ENCODE measurements around the gene SPSB4.

Gene SPSB4

DNA sequence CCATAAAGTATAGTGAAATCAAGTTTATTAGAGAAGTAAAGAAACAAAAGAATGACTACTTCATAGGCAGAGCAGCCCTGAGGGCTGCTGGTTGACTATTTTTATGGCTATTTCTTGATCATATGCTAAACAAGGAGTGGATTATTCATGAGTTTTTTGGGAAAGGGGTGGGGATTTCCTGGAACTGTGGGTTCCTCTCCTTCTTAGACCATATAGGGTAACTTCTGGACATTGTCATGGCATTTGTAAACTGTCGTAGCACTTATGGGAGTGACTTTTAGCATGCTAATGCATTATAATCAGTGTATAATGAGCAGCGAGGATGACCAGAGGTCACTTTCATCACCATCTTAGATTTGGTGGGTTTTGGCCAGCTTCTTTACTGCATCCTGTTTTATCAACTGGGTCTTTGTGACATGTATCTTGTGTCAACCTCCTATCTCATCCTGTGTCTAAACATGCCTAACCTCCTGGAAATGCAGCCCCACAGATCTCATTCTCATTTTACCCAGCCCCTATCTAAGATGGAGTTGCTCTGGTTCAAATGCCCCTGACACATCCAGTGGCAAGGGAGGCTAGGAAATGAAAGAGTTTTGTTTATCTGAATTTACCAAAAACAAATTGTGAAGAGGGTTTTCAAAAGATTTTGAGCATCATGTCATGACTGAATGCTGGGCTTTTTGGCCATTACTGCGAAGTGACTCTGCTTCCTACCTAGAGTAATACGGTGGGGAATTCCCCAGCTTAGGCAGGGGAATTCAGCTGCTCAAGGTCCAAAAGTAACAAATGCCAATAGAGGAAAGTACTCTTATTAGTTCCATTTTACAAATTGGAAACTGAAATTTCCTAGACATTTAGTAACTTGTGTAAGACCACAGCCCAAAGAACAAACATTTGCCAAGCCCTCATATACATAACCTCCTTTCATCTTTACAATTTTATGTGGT, 6.2 kb upstream of the SPSB4 start:
- Mint-ChIP-seq H3K36me3 (no peaks in the 10 kb centered on the region), H3K9me3 (no peaks in the 10 kb centered on the region), H3K4me1 (peaks cover under 1 to 2% of the 10 kb centered on the region in 2 donors), H3K4me3 (no peak overlapping the region), H3K27ac (no peak overlapping the region), H3K27me3 (peaks cover 28 to 32% of the 10 kb centered on the region in 2 donors)
- DNase-seq = no peak
- ATAC-seq (replicated peaks) = peak; percentile 66 to 78

GRCh38 chr3:141045849-141046248, 5.3 kb upstream of the SPSB4 start:
- H3K27ac Mint-ChIP-seq = no peak overlapping the region
- DNase-seq = no peak
- peaks cover 9 to 11% of the 10 kb centered on the region in 2 donors for H3K4me1 Mint-ChIP-seq
- no peaks in the 10 kb centered on the region for H3K36me3 Mint-ChIP-seq
- ATAC-seq (replicated peaks) = no peak
- H3K4me3 Mint-ChIP-seq = no peak overlapping the region
- peaks cover 36 to 40% of the 10 kb centered on the region in 2 donors for H3K27me3 Mint-ChIP-seq
- no peaks in the 10 kb centered on the region for H3K9me3 Mint-ChIP-seq

DNA sequence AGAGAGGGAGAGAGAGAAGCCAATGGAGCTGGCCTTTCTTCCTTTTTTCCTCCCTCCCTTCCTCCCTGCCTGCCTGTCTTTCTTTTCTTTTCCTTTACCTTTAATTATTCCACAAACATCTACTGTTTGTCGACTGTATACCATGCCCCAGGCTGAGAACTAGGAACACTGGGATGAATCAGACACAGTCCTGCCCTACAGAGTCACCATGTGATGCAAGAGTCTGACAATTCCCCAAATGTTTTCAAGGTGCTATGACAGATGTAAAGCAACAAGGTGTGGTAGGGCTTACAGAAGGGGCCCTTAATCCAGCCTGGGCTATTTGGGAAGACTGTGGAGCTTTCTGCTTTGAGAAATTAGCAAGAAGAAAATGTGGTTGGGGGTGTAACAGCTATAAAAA, 4.0 kb upstream of the SPSB4 start:
- H3K4me3 Mint-ChIP-seq = no peak overlapping the region

DNA sequence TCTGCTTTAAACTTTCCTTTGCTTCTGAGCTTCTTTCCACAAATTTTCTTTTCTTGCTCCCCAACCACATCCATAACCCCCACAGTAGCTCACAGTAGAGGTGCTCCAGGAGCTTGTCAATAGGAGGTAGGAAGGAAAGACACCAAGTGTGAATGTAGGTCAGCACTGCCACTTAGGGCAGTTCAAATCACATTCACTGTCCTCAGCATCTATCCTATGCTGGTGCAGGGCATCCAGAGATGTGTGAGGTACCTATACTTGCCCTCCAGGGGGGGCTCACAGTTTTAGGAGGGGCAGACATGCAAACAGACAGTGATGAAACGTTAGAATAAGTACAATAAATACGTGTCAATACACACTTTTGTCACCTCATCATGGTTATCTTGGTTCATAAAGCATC, 1.5 kb upstream of the SPSB4 start:
- peaks cover 58 to 61% of the 10 kb centered on the region in 2 donors for H3K27me3 Mint-ChIP-seq
- H3K4me1 Mint-ChIP-seq = peaks cover 13 to 16% of the 10 kb centered on the region in 2 donors

More for the DNA sequence above, 4.0 kb upstream of the SPSB4 start:
- Mint-ChIP-seq H3K27ac (no peak overlapping the region), H3K36me3 (no peaks in the 10 kb centered on the region), H3K4me1 (peaks cover 13 to 14% of the 10 kb centered on the region in 2 donors), H3K27me3 (peaks cover 42 to 45% of the 10 kb centered on the region in 2 donors), H3K9me3 (no peaks in the 10 kb centered on the region)
- no peak for DNase-seq
- ATAC-seq (replicated peaks) = no peak

DNA sequence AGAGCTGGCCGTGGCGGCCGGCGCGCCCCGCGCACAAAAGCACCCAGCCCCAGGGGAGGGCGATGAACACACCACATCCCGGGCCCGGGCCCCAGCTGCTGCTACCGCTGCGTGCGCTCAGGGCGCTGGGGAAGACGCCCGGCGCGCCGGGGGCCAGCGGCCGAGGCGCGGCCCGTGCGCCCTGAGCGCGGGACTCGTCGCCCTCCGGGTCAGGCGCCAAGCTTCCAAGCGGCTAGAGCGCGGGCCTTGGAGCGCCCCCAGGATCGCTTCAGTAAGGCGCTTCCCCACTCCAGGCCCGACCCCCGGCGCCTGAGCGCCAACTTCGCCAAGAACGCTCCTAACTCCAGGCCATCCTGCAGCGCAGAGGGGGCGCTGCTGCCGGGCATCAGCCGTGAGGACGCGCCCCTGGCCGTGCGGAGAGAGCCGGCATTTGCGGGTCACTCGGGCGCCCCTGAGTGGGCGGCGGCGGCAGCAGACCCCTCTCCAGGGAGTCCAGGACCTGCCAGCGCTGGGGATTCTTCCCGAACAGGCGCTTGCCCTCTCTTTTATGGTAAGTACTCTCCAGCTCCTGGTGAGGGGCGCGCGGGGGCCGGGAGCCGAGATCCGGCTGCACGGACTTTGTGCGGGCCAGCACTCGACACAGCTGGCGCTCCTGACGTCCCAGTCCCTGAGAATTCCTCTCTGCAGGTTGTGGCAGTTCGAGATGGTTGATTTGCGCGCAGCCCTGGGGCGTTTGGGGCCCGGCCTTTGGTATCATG, 475 bp downstream of the SPSB4 start:
- peak overlapping the region in 1 of 2 donors; percentile 14 for H3K4me3 Mint-ChIP-seq
- H3K27ac Mint-ChIP-seq = no peak overlapping the region
- no peaks in the 10 kb centered on the region for H3K36me3 Mint-ChIP-seq
- DNase-seq = no peak
- H3K27me3 Mint-ChIP-seq = peaks cover 70 to 71% of the 10 kb centered on the region in 2 donors
- no peaks in the 10 kb centered on the region for H3K9me3 Mint-ChIP-seq
- H3K4me1 Mint-ChIP-seq = peaks cover 11 to 16% of the 10 kb centered on the region in 2 donors
- ATAC-seq (replicated peaks) = peak in 1 of 2 donors; percentile 27

More for the DNA sequence above, 1.5 kb upstream of the SPSB4 start:
- no peaks in the 10 kb centered on the region for H3K9me3 Mint-ChIP-seq
- H3K27ac Mint-ChIP-seq = no peak overlapping the region
- H3K4me3 Mint-ChIP-seq = no peak overlapping the region
- H3K36me3 Mint-ChIP-seq = no peaks in the 10 kb centered on the region
- peak; percentile 30 to 55 for ATAC-seq (replicated peaks)
- DNase-seq = no peak

DNA sequence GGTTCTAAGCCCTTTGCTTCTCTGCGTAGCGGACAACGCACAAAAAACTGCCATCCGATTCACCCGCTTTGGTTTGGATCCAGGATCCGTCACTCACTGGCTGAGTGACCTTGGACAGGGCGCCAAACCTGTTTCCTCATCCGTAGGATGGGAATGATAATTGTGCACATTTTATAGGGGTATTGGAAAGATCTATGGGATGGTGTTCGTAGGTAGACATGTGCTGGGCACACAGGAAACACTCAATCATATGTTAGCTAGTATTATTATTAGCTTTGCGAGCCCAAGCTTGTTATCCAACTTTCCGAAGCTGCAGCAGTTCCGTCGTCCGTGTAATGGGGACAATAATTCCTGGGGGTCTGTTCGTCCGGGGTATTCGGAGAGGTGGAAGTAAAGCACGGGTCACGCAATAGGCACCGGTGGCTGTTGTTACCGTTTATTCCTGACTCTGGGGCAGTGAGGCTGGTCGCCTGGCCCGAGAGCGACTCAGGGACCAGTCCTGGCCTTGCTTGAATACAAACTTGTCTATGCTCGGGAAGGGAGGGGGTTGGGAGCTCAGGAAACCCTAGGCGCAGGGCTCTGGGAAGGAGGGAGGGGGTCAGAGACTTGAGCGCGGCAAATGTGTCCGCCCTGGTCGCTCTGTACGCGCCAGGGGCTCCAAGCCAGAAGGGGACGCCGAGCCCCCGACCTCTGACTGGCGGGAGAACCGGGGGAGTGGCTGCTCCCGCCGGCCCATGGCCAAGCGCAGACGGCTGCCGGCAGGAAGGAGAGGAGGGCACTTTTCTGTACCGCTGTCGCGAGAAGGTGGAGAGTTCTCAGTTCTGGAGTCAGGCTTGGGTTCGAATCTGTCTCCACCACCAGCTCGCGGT, 1.3 kb downstream of the SPSB4 start:
- H3K4me1 Mint-ChIP-seq = peaks cover 11 to 16% of the 10 kb centered on the region in 2 donors
- H3K4me3 Mint-ChIP-seq = peak overlapping the region in 1 of 2 donors; percentile 23
- H3K36me3 Mint-ChIP-seq = no peaks in the 10 kb centered on the region
- no peak for ATAC-seq (replicated peaks)
- H3K27ac Mint-ChIP-seq = no peak overlapping the region
- H3K9me3 Mint-ChIP-seq = no peaks in the 10 kb centered on the region
- peaks cover 63 to 66% of the 10 kb centered on the region in 2 donors for H3K27me3 Mint-ChIP-seq
- no peak for DNase-seq

DNA sequence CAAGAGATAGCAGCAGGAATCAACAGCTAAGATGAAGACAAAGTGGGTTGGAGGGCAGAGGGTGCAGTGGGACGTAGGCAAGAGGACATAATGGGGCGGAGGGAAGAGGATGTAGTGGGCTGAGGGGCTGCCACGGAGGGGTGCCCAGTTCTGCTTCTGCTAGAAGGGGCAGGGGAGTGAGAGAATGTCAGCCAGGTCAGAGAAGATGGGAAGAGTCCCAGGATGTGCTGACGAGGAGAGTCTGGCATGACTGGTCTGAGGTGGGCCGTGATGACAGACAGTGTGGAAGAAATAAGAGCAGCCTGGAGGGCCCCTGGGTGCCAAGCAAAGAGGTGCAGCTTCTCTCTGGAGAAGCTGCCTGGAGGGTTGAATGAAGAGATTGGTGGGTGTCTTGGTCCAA, 4.0 kb downstream of the SPSB4 start:
- ATAC-seq (replicated peaks) (no peak), DNase-seq (no peak)
- H3K27ac Mint-ChIP-seq = no peak overlapping the region
- no peaks in the 10 kb centered on the region for H3K36me3 Mint-ChIP-seq
- peaks cover 2 to 5% of the 10 kb centered on the region in 2 donors for H3K9me3 Mint-ChIP-seq
- no peak overlapping the region for H3K4me3 Mint-ChIP-seq
- peaks cover 10 to 14% of the 10 kb centered on the region in 2 donors for H3K4me1 Mint-ChIP-seq
- peaks cover 39 to 41% of the 10 kb centered on the region in 2 donors for H3K27me3 Mint-ChIP-seq

DNA sequence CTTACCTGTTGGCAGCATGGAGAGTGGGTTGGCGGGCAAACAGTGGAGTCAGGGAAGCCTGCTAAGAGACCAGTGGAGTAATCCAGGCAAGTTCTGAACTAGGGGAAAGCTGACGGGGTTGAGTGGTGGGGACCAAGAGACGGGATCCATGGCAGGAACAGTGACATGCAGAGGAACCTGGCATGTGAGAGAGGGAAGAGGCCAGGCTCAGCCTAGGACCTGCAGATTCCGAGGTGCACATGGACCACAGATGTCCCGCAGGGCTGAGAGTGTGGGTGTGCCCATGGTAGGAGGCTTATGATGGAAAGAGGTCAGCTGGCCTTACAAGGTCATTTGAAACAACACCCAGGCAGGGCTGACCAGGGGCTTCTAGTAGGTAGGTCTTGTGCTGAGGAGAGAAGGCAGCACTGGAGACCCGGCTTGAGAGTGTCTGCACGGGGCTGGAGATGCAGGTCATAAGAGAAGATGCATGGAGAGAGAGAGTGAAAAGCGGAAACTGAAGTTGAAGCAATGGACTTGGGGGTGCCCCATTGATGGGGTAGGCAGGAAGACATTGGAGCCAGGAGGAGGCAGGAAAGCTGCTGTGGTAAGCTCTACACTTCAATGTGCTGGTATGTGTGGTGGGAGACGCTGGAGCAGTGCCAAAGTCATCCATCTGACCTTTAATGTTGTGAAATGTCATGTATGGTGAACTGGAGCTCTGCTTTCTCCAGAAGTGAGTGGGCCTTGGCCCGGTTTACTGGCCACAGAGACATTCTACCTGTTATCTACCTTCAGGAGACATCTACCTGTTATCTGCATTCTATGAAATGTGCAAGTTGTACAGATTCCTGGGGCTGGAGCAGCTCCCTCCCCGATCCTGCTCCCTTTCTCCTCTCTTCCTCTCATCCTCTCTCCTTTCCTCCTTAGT, 4.6 kb downstream of the SPSB4 start:
- Mint-ChIP-seq H3K9me3 (peaks cover 2 to 5% of the 10 kb centered on the region in 2 donors), H3K27me3 (peaks cover 33 to 35% of the 10 kb centered on the region in 2 donors), H3K4me1 (peaks cover 3 to 8% of the 10 kb centered on the region in 2 donors), H3K36me3 (no peaks in the 10 kb centered on the region), H3K27ac (no peak overlapping the region), H3K4me3 (no peak overlapping the region)
- ATAC-seq (replicated peaks) (no peak), DNase-seq (no peak)

DNA sequence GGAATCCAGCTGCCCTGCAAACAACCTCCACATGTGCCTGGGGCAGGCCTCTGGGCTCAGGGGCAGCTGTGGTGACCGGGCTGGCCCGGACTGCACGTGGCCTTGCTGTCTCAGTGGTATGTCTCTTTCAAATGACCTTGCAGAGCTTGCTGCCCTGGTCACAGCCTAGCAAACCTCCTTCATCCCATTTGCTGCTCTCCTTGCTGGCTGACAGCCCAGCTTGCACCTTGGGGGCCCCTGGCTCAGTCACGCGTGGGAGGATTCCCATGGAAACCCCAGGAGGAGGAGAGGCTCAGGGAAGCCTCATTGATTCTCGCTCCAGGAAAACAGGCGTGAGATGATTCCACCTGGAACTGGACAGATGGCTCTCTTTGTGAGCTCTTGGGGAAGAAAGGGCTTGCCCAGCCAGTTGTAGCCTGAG, 5.6 kb downstream of the SPSB4 start:
- no peaks in the 10 kb centered on the region for H3K36me3 Mint-ChIP-seq
- ATAC-seq (replicated peaks) (no peak), DNase-seq (no peak)
- peaks cover 2 to 5% of the 10 kb centered on the region in 2 donors for H3K4me1 Mint-ChIP-seq
- no peak overlapping the region for H3K4me3 Mint-ChIP-seq
- peaks cover 2 to 5% of the 10 kb centered on the region in 2 donors for H3K9me3 Mint-ChIP-seq
- H3K27me3 Mint-ChIP-seq = peaks cover 31 to 37% of the 10 kb centered on the region in 2 donors
- H3K27ac Mint-ChIP-seq = no peak overlapping the region

DNA sequence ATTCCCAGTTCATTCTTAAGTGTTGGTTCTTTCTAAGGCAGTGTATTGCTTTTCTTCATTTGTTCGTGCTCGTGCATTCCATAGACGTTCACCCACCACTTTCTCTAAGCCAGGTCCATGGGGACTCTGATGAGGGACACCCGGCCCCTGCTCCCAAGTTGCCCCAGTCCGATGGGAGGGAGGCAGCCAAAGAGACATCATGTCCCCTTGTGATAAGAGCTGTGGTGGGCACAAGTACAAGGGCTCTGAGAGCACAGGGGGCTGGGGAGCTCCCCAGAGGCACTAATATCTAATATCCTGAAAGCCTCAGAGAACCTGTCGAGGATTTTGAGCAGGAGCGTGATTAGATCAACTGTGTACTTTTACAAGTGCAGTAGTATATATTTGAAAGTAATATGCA, 6.3 kb downstream of the SPSB4 start:
- no peak for DNase-seq
- no peak for ATAC-seq (replicated peaks)
- peaks cover 2 to 5% of the 10 kb centered on the region in 2 donors for H3K9me3 Mint-ChIP-seq
- H3K4me1 Mint-ChIP-seq = no peaks in the 10 kb centered on the region
- no peaks in the 10 kb centered on the region for H3K36me3 Mint-ChIP-seq
- peaks cover 29 to 35% of the 10 kb centered on the region in 2 donors for H3K27me3 Mint-ChIP-seq
- no peak overlapping the region for H3K4me3 Mint-ChIP-seq
- no peak overlapping the region for H3K27ac Mint-ChIP-seq

DNA sequence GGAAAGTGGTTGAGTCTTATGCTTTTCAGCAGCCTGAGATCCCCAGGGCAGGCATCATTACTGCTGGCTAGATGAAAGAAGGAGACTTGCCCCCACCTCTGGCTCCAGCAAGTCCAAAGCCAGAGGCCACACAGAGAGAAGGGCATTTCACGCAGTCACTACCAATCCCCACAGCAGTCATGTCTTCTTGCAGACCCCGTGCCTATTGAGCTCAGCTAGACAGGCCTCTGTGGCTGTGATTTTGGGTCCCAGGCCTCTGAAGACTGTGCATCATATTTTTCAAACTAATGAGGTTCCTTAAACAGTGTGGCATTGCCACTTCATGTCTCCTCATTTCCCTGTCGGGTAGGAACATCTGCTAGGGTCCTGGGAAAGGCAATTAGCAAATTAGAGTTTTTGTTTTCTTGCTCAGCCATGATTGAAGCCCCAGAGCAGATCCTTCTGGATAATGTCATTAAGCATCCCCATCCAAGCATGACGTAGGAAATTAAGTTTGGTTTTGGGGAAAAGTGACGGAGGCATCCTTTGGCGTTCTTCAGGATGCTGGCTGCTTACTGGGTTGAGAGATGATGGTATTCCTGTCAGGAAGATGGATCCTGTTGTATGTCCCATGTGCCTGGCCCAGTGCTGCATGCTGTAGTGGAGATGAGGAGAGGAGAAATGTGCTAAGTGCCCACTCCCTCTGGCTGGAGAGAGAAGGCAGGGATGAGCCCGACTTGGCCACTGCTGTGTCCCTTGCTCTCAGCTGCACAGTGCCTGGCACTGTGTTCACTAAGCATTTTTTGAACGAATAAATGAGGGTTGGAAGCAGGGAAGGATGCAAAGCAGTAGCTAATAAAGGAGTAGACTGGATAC, 7.0 kb downstream of the SPSB4 start:
- H3K27ac Mint-ChIP-seq = no peak overlapping the region
- H3K4me1 Mint-ChIP-seq = no peaks in the 10 kb centered on the region
- no peak for DNase-seq
- no peak for ATAC-seq (replicated peaks)
- peaks cover 2 to 5% of the 10 kb centered on the region in 2 donors for H3K9me3 Mint-ChIP-seq
- H3K4me3 Mint-ChIP-seq = no peak overlapping the region
- no peaks in the 10 kb centered on the region for H3K36me3 Mint-ChIP-seq
- peaks cover 24 to 34% of the 10 kb centered on the region in 2 donors for H3K27me3 Mint-ChIP-seq

GRCh38 chr3:141058996-141059395, 7.8 kb downstream of the SPSB4 start:
- Mint-ChIP-seq H3K27ac (no peak overlapping the region), H3K4me1 (no peaks in the 10 kb centered on the region), H3K36me3 (no peaks in the 10 kb centered on the region)

More at GRCh38 chr3:141058996-141059395, 7.8 kb downstream of the SPSB4 start:
- Mint-ChIP-seq H3K27me3 (peaks cover 20 to 35% of the 10 kb centered on the region in 2 donors), H3K4me3 (no peak overlapping the region), H3K9me3 (peaks cover 2 to 5% of the 10 kb centered on the region in 2 donors)
- DNase-seq (no peak), ATAC-seq (replicated peaks) (no peak)
